Measurements from ENCODE around the gene MACF1.
"Not testable (repeated sequence)": the region's sequence is repeated elsewhere in the genome, so short reads cannot be mapped to it uniquely, and the experiment has no call there.

MACF1 gene

GRCh38 chr1:39489567-39490239 lies 285.2 kb downstream of the MACF1 start:
- Histone ChIP-seq H3K9me2 (replicated peaks; ENCODE audit: insufficient read depth, low read length) (no peaks in the 10 kb centered on the region), H3K36me3 (replicated peaks; ENCODE audit: insufficient read depth, low read length) (no peaks in the 10 kb centered on the region; the same call in 1 of the 2 replicates), H2AFZ (ENCODE audit: low read length) (no peak overlapping the region), H3K9ac (ENCODE audit: low read length) (no peak overlapping the region), H3K4me3 (ENCODE audit: low read length) (no peak overlapping the region), H3K27ac (ENCODE audit: low read length) (no peak overlapping the region; the same call in 1 of the 2 replicates), H3K4me2 (ENCODE audit: low read depth, low read length) (peak overlapping the region; percentile 85; the same call in 1 of the 2 replicates), H3K9me3 (replicated peaks; ENCODE audit: insufficient read depth, low read length) (no peaks in the 10 kb centered on the region), H3K4me1 (ENCODE audit: low read length) (peaks cover 17% of the 10 kb centered on the region; the same call in 1 of the 2 replicates), H3F3A (ENCODE audit: insufficient read depth, low read length) (peaks cover 22% of the 10 kb centered on the region), H4K20me1 (ENCODE audit: insufficient read depth, low read length) (no peaks in the 10 kb centered on the region), H3K79me2 (ENCODE audit: low read length) (peaks cover 37% of the 10 kb centered on the region), H3K27me3 (replicated peaks; ENCODE audit: insufficient read depth, low read length) (no peaks in the 10 kb centered on the region)
- DNase-seq: no peak
- TF ChIP-seq EZH2phosphoT487 (IDR thresholded peaks at IDR 0.05; ENCODE audit: low read length): no peak
- no peak for TF ChIP-seq CTCF (IDR thresholded peaks at IDR 0.05; ENCODE audit: low read length)
- TF ChIP-seq EZH2 (optimal IDR thresholded peaks at IDR 0.05; ENCODE audit: low read depth, low read length): no peak

GRCh38 chr1:39490596-39491145 lies 286.2 kb downstream of the MACF1 start:
- DNase-seq: peak; percentile 73
- Histone ChIP-seq H3K4me3 (ENCODE audit: low read length) (peak overlapping the region; percentile 71), H3K79me2 (ENCODE audit: low read length) (peaks cover 41% of the 10 kb centered on the region), H3K9ac (ENCODE audit: low read length) (peak overlapping the region; percentile 72), H3K4me2 (ENCODE audit: low read depth, low read length) (peak overlapping the region; percentile 85), H4K20me1 (ENCODE audit: insufficient read depth, low read length) (no peaks in the 10 kb centered on the region), H3F3A (ENCODE audit: insufficient read depth, low read length) (peaks cover 22% of the 10 kb centered on the region), H3K9me3 (replicated peaks; ENCODE audit: insufficient read depth, low read length) (no peaks in the 10 kb centered on the region), H3K27ac (ENCODE audit: low read length) (peak overlapping the region; percentile 76), H3K36me3 (replicated peaks; ENCODE audit: insufficient read depth, low read length) (no peaks in the 10 kb centered on the region; the same call in 1 of the 2 replicates), H3K9me2 (replicated peaks; ENCODE audit: insufficient read depth, low read length) (no peaks in the 10 kb centered on the region), H2AFZ (ENCODE audit: low read length) (peak overlapping the region; percentile 57), H3K4me1 (ENCODE audit: low read length) (peaks cover 17% of the 10 kb centered on the region; the same call in 1 of the 2 replicates), H3K27me3 (replicated peaks; ENCODE audit: insufficient read depth, low read length) (no peaks in the 10 kb centered on the region)
- no peak; the same call in 1 of the 2 replicates for TF ChIP-seq CTCF (IDR thresholded peaks at IDR 0.05; ENCODE audit: low read length)
- no peak for TF ChIP-seq EZH2 (optimal IDR thresholded peaks at IDR 0.05; ENCODE audit: low read depth, low read length)
- no peak for TF ChIP-seq EZH2phosphoT487 (IDR thresholded peaks at IDR 0.05; ENCODE audit: low read length)

DNA sequence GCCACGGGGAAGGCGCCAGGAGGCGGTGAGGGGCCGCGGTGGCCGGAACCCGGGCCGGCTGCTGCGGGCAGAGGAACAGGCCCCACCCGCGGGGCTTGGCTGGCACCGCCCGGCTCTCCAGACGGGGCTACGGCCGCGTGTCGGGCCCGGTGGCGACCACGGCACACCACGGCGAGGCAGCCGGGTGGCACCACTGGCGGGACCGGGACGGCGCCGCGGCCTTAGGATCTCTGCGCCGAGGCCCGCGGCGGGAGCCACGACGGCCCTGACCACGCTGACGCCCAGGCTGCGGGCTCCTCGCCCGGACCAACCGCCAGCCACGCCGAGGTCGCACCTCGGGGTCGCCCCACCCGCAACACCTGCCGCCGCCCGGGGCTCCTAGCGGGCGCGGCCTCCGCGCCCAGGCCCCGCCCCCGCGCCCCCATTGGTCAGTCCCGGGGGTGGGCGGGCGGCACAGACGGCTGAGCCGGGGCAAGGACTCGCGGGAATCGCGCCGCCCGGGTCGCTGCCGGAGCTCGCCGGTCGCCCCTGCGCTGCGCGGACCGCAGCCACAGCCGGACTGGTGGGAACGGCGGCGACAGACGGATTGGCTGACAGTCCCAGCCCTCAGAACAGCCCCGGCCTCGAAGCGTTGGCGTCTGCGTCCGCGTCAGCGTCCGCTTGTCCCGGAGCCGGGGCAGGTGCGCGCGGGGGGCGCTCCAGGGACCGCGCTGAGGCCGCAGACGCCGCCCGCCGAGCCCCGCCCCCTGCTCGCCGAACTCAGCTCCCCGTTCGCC lies 286.8 kb downstream of the MACF1 start, which contains the start of gene BMP8A:
TSS of gene BMP8A (plus strand) at position 491 of the 776 bp plus-strand sequence. CDS start 356 bp downstream, outside the sequence.
- Histone ChIP-seq H3K9ac (ENCODE audit: low read length) (peak within 1 kb of the TSS; percentile 72), H2AFZ (ENCODE audit: low read length) (peak within 1 kb of the TSS; percentile 61), H3K36me3 (replicated peaks; ENCODE audit: insufficient read depth, low read length) (no peaks in the 10 kb centered on the region), H3K9me2 (replicated peaks; ENCODE audit: insufficient read depth, low read length) (no peaks in the 10 kb centered on the region), H3K79me2 (ENCODE audit: low read length) (peaks cover 41% of the 10 kb centered on the region), H3K4me1 (ENCODE audit: low read length) (peaks cover 17% of the 10 kb centered on the region; the same call in 1 of the 2 replicates), H4K20me1 (ENCODE audit: insufficient read depth, low read length) (no peaks in the 10 kb centered on the region), H3K4me2 (ENCODE audit: low read depth, low read length) (peak within 1 kb of the TSS; percentile 87), H3K9me3 (replicated peaks; ENCODE audit: insufficient read depth, low read length) (no peaks in the 10 kb centered on the region), H3K27ac (ENCODE audit: low read length) (peak within 1 kb of the TSS; percentile 76), H3F3A (ENCODE audit: insufficient read depth, low read length) (peaks cover 22% of the 10 kb centered on the region), H3K4me3 (ENCODE audit: low read length) (peak within 1 kb of the TSS; percentile 71), H3K27me3 (replicated peaks; ENCODE audit: insufficient read depth, low read length) (no peaks in the 10 kb centered on the region)
- no peak for TF ChIP-seq EZH2 (optimal IDR thresholded peaks at IDR 0.05; ENCODE audit: low read depth, low read length)
- no peak for TF ChIP-seq EZH2phosphoT487 (IDR thresholded peaks at IDR 0.05; ENCODE audit: low read length)
- TF ChIP-seq CTCF (IDR thresholded peaks at IDR 0.05; ENCODE audit: low read length): no peak; the same call in 1 of the 2 replicates
- peak; percentile 93 for DNase-seq

DNA sequence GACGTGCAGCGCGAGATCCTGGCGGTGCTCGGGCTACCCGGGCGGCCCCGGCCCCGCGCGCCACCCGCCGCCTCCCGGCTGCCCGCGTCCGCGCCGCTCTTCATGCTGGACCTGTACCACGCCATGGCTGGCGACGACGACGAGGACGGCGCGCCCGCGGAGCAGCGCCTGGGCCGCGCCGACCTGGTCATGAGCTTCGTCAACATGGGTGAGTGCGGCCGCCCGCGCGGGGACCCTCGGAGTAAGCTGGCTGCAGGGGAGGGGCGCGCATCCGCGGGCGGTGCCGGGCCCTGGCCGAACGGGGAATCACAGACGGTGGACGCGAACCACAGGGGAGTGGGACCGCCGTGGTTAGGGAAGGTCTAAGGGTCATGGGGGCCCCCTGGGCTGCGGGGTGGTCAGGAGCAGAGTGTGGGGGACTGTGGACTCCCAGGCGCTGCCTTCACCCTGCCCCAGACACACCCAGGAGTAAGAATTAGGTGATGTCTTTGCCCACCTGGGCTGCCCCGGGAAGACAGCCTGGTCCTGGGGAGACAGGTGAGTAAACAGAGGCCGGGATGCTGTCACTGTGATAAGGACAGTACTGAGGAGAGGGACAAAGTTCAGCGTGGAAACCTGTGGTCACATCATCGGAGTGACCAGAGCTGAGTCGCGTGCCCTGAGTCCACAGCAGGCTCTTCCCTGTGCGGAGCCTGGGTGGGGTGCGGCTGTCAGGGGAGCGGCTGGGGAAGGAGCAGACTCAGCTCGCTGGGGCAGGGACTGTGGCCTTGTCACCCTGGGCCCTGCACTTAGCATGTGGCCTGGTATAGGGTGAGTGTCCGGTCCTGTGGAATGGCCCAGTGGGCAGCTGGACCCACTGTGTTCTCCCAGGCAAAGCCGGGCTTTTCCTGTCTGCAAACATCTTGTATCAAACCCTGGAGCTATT lies 287.9 kb downstream of the MACF1 start:
- not testable (repeated sequence) for H4K20me1 ChIP-seq (ENCODE audit: insufficient read depth, low read length); H2AFZ ChIP-seq (ENCODE audit: low read length); H3K27me3 ChIP-seq (replicated peaks; ENCODE audit: insufficient read depth, low read length); H3K36me3 ChIP-seq (replicated peaks; ENCODE audit: insufficient read depth, low read length); H3K9me3 ChIP-seq (replicated peaks; ENCODE audit: insufficient read depth, low read length); H3K27ac ChIP-seq (ENCODE audit: low read length); H3K9me2 ChIP-seq (replicated peaks; ENCODE audit: insufficient read depth, low read length)
- DNase-seq: peak; percentile 14
- H3K4me1 ChIP-seq (ENCODE audit: low read length): peaks cover 17% of the 10 kb centered on the region; the same call in 1 of the 2 replicates
- H3K79me2 ChIP-seq (ENCODE audit: low read length): peaks cover 51% of the 10 kb centered on the region
- peak overlapping the region; percentile 63 for H3K4me3 ChIP-seq (ENCODE audit: low read length)
- H3F3A ChIP-seq (ENCODE audit: insufficient read depth, low read length): peaks cover 22% of the 10 kb centered on the region
- H3K9ac ChIP-seq (ENCODE audit: low read length): peak overlapping the region; percentile 3; the same call in 1 of the 2 replicates
- H3K4me2 ChIP-seq (ENCODE audit: low read depth, low read length): peak overlapping the region; percentile 87
